Endothelial cell of umbilical vein (primary cell): Measurements from ENCODE around the gene FIZ1. TPM values are rescaled to one million over a fixed set of nuclear protein-coding genes. Genes with fewer than 3 reads are reported as not detected.

ENCODE experiments used
- BruUV-seq: library from RNA; stranded (reverse); fragments of 400-500 nt; replicated peaks from 2 replicates; lab custom pipeline; 2021; lab: Mats Ljungman, UMichigan
- CTCF ChIA-PET: fragments of 300-600, 350-600 bp; sonication (Branson Sonifier 250); formaldehyde crosslinking; loops from one replicate; lab custom pipeline; 2021; ENCODE audit warnings: antibody characterized with exemption, inconsistent platforms; lab: Charles Lee
- POLR2A ChIA-PET: fragments of 300-600, 350-600 bp; sonication (Branson Sonifier 250); formaldehyde crosslinking; loops from one replicate; lab custom pipeline; 2021; ENCODE audit warnings: antibody characterized with exemption, inconsistent platforms; lab: Charles Lee
- DNase-seq: peaks from one replicate; pipeline ENCODE4 v3.0.0-alpha.2; 2011; ENCODE audit warnings: low read depth, low spot score
- FAIRE-seq: peaks from 2 replicates; lab custom pipeline; 2011; peaks lifted over from hg19 to GRCh38; lab: Jason Lieb, UNC
- H2AFZ ChIP-seq: 2 replicates; pipeline ENCODE4 v1.6.0; 2012; ENCODE audit warnings: low read depth, low read length, control low read depth, inconsistent platforms
- H3K27ac ChIP-seq: 2 replicates; pipeline ENCODE4 v1.5.1; 2011; ENCODE audit warnings: low read depth, mild to moderate bottlenecking, control low read depth, low read length, moderate library complexity; ENCODE audit not compliant: insufficient read depth
- H3K27me3 ChIP-seq, 2 experiments: 2 replicates each; pipeline versions ENCODE4 v1.6.0 to v1.6.1; 2011; ENCODE audit warnings: low read length in 2 of 2, mixed read lengths in 1 of 2; ENCODE audit not compliant: control insufficient read depth in 2 of 2, insufficient read depth in 2 of 2
- H3K36me3 ChIP-seq, 2 experiments: 2 replicates in 1 of 2; 3 replicates in 1 of 2; pipeline ENCODE4 v1.5.1; 2011; ENCODE audit warnings: low read length in 2 of 2, mild to moderate bottlenecking in 1 of 2, moderate library complexity in 1 of 2; ENCODE audit not compliant: control insufficient read depth in 2 of 2, insufficient read depth in 2 of 2; ENCODE audit errors: extremely low read depth in 1 of 2
- H3K4me1 ChIP-seq: 3 replicates; pipeline ENCODE4 v1.5.1; 2011; ENCODE audit warnings: mild to moderate bottlenecking, low read length; ENCODE audit not compliant: control insufficient read depth, insufficient read depth; ENCODE audit errors: extremely low read depth
- H3K4me2 ChIP-seq: 2 replicates; pipeline ENCODE4 v1.6.1; 2011; ENCODE audit warnings: low read length, control low read depth, mixed read lengths; ENCODE audit not compliant: insufficient read depth
- H3K4me3 ChIP-seq, 3 experiments: fragments of 200-600 bp in 1 of 3; sonication (generic), shearing (Covaris generic) in 1 of 3; replicated peaks in 1 of 3; 2 replicates each; pipeline ENCODE4 v1.5.1; 2011 to 2016; ENCODE audit warnings: control low read depth in 3 of 3, low read length in 3 of 3, mild to moderate bottlenecking in 2 of 3, inconsistent platforms in 1 of 3, low read depth in 1 of 3, moderate library complexity in 1 of 3; ENCODE audit not compliant: insufficient read depth in 1 of 3
- H3K79me2 ChIP-seq: 2 replicates; pipeline ENCODE4 v1.6.0; 2012; ENCODE audit warnings: low read length, inconsistent platforms; ENCODE audit not compliant: control insufficient read depth, insufficient read depth
- H3K9ac ChIP-seq: replicated peaks from 2 replicates; pipeline ENCODE3; 2011; ENCODE audit warnings: low read length, control low read depth; ENCODE audit not compliant: insufficient read depth; ENCODE audit errors: extremely low read depth
- H3K9me1 ChIP-seq: replicated peaks from 3 replicates; pipeline ENCODE4 v1.6.0; 2011; ENCODE audit warnings: mild to moderate bottlenecking, low read length; ENCODE audit not compliant: control insufficient read depth, insufficient read depth; ENCODE audit errors: extremely low read depth
- H3K9me3 ChIP-seq: replicated peaks from 2 replicates; pipeline ENCODE4 v1.5.1; 2012; ENCODE audit warnings: low read length, inconsistent platforms; ENCODE audit not compliant: control insufficient read depth, insufficient read depth
- H4K20me1 ChIP-seq: replicated peaks from 2 replicates; pipeline ENCODE3; 2011; ENCODE audit warnings: mild to moderate bottlenecking, low read length; ENCODE audit not compliant: control insufficient read depth, insufficient read depth; ENCODE audit errors: extremely low read depth
- EZH2 ChIP-seq: IDR thresholded peaks from 2 replicates; pipeline ENCODE4 v1.6.1; 2012; ENCODE audit warnings: borderline replicate concordance, low read depth, mild to moderate bottlenecking, moderate library complexity, low read length, inconsistent platforms; ENCODE audit not compliant: severe bottlenecking
- FOS ChIP-seq: IDR thresholded peaks from 2 replicates; pipeline ENCODE4 v1.6.1; 2011; ENCODE audit warnings: mild to moderate bottlenecking, low read length, moderate library complexity, borderline replicate concordance; ENCODE audit not compliant: insufficient read depth
- GATA2 ChIP-seq: IDR thresholded peaks from 2 replicates; pipeline ENCODE4 v1.7.0; 2011; ENCODE audit warnings: low read depth, mild to moderate bottlenecking, moderate library complexity, mixed read lengths, low read length; ENCODE audit not compliant: insufficient read length, insufficient read depth
- JUN ChIP-seq: IDR thresholded peaks from 2 replicates; pipeline ENCODE4 v1.6.1; 2011; ENCODE audit warnings: borderline replicate concordance, low read depth; ENCODE audit not compliant: insufficient read length, insufficient read depth
- MYC ChIP-seq: IDR thresholded peaks from one replicate; pipeline ENCODE4 v1.6.1; 2011; ENCODE audit warnings: mild to moderate bottlenecking, low read depth, low read length
- POLR2A ChIP-seq: IDR thresholded peaks from 2 replicates; pipeline ENCODE4 v1.6.1; 2012; ENCODE audit warnings: low read depth, mild to moderate bottlenecking, control low read depth, low read length
- POLR2AphosphoS5 ChIP-seq: IDR thresholded peaks from 2 replicates; pipeline ENCODE4 v1.6.1; 2012; ENCODE audit warnings: low read depth, mild to moderate bottlenecking, control low read depth, low read length, moderate library complexity; ENCODE audit not compliant: insufficient read depth
- dilution Hi-C: fragments of 300-500 bp; cut with MboI; formaldehyde crosslinking; loops from one replicate; pipeline ENCODE4 v1.15.0; 2019; ENCODE audit warnings: low sequenced_read_pairs; ENCODE audit not compliant: extremely low pct_ligation_motif_present
- intact Hi-C: fragments of 100-400 bp; cut with micrococcal nuclease; formaldehyde crosslinking; loops from one replicate; pipeline ENCODE4 v1.10.0; 2022
- polyA plus RNA-seq, 4 experiments: library from polyadenylated mRNA; depleted of rRNA in 3 of 4; stranded (reverse) in 3 of 4; unstranded in 1 of 4; fragments of >200 nt; gene quantifications; 2 replicates each; pipeline versions ENCODE4 v1.2.1 to v1.2.3, GENCODE V29; 2011 to 2012; ENCODE audit warnings: missing spikeins in 1 of 4
- total RNA-seq: library from RNA; stranded (reverse); gene quantifications from 2 replicates; pipeline ENCODE4 v1.2.3, GENCODE V29; 2021
- TF ChIP-seq, protein P1 (sequence below), 2 donors: IDR thresholded peaks; 1 replicate in 1 of 2; 2 replicates in 1 of 2; pipeline ENCODE4 v1.5.1; 2011; ENCODE audit warnings: low read length in 2 of 2, mild to moderate bottlenecking in 2 of 2, moderate library complexity in 2 of 2, control low read depth in 1 of 2, inconsistent platforms in 1 of 2, low read depth in 1 of 2; ENCODE audit not compliant: insufficient read depth in 1 of 2; ENCODE audit errors: extremely low read depth in 1 of 2
- TF ChIP-seq, protein P2 (sequence below): IDR thresholded peaks from 2 replicates; pipeline ENCODE4 v1.6.1; 2011; ENCODE audit not compliant: insufficient read depth, insufficient read length

Gene FIZ1
- total and polyA plus RNA-seq, 2 donors (not counting 3 experiments of a cell fraction or from before 2014, with no cell fraction given), result 6.6 to 15.6 TPM

DNA sequence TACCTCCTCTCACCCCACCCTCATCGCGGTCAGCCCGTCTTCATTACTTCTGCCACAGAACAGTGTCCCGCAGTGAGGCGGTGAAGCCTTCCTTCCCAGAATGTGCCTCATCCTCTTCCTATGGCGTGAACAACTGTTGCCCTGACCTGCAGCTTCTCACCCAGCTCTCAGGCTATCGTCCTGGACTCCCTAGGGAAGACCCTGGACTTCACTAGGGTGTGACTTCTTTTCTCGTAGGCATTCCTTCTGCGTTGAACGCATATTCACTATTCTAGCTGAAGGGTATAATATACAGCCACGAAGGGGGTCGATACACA, 7.1 kb upstream of the FIZ1 start:
- BruUV-seq, result TSS peak; percentile 38
- intact Hi-C loops, result loop anchor here (1.0 to 10.0 kb wide), 4 partner anchors 89 to 352 kb away; partner anchors contain the start of genes C19orf85, ISOC2, PPP6R1 and RPL28
- TF ChIP-seq POLR2A (no peak), MYC (no peak), FOS (no peak), JUN (no peak), GATA2 (no peak), POLR2AphosphoS5 (no peak), EZH2 (no peak)
- TF ChIP-seq, protein P1, sequence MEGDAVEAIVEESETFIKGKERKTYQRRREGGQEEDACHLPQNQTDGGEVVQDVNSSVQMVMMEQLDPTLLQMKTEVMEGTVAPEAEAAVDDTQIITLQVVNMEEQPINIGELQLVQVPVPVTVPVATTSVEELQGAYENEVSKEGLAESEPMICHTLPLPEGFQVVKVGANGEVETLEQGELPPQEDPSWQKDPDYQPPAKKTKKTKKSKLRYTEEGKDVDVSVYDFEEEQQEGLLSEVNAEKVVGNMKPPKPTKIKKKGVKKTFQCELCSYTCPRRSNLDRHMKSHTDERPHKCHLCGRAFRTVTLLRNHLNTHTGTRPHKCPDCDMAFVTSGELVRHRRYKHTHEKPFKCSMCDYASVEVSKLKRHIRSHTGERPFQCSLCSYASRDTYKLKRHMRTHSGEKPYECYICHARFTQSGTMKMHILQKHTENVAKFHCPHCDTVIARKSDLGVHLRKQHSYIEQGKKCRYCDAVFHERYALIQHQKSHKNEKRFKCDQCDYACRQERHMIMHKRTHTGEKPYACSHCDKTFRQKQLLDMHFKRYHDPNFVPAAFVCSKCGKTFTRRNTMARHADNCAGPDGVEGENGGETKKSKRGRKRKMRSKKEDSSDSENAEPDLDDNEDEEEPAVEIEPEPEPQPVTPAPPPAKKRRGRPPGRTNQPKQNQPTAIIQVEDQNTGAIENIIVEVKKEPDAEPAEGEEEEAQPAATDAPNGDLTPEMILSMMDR (IDR thresholded peaks at IDR 0.05; ENCODE audit: extremely low read depth in 1 of 2, insufficient read depth in 1 of 2, low read depth in 1 of 2, low read length in 2 of 2), result no peak
- TF ChIP-seq, protein P2, sequence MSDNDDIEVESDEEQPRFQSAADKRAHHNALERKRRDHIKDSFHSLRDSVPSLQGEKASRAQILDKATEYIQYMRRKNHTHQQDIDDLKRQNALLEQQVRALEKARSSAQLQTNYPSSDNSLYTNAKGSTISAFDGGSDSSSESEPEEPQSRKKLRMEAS, result no peak
- Histone ChIP-seq H3K4me2 (peak overlapping the region; percentile 59), H4K20me1 (no peaks in the 10 kb centered on the region), H2AFZ (no peak overlapping the region), H3K27me3 (no peaks in the 10 kb centered on the region), H3K79me2 (peaks cover 25% of the 10 kb centered on the region), H3K9me3 (no peaks in the 10 kb centered on the region), H3K9ac (no peak overlapping the region), H3K27ac (no peak overlapping the region), H3K4me3 (peak overlapping the region in 2 of 3 experiments; percentile 25 to 96), H3K36me3 (peaks cover 0 to 5% of the 10 kb centered on the region in 2 experiments), H3K9me1 (no peaks in the 10 kb centered on the region), H3K4me1 (peaks cover 13% of the 10 kb centered on the region)
- dilution Hi-C loops, result loop anchor here (10.0 kb wide), 1 partner anchor 92 kb away; no protein-coding TSS in a partner anchor
- CTCF ChIA-PET, result interaction anchor here (0.7 to 3.8 kb wide), 28 partner anchors 11 to 465 kb away, joined by 3 to 40 read pairs (median 6); partner anchors contain the start of genes ZNF628 and ZNF784
- POLR2A ChIA-PET, result interaction anchor here (1.0 to 1.6 kb wide), 2 partner anchors 11 to 48 kb away, joined by 3 to 5 read pairs; no protein-coding TSS in a partner anchor
- no peak for DNase-seq
- FAIRE-seq, result no peak
